ENCODE results near the gene PARP8.

DNA sequence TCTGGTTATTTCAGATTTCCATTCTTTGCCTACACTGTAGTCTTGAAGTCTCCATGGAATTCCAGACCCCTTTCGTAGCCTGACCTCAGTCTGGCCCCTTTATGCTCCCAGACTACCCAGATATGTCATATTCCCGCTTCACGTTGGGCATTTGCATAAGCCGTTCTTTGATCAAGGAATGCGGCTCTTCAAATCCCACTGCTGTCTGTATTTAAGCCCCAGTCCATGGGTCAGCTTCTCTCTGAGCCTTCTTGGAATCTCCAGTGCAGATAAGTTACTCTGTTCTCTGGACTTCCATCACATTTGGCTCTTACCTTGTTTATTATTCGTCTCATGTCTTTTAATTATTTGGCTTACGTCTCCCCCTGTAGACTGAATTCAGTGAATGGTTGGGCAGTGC, 97.4 kb downstream of the PARP8 start:
- TF ChIP-seq, protein P1, sequence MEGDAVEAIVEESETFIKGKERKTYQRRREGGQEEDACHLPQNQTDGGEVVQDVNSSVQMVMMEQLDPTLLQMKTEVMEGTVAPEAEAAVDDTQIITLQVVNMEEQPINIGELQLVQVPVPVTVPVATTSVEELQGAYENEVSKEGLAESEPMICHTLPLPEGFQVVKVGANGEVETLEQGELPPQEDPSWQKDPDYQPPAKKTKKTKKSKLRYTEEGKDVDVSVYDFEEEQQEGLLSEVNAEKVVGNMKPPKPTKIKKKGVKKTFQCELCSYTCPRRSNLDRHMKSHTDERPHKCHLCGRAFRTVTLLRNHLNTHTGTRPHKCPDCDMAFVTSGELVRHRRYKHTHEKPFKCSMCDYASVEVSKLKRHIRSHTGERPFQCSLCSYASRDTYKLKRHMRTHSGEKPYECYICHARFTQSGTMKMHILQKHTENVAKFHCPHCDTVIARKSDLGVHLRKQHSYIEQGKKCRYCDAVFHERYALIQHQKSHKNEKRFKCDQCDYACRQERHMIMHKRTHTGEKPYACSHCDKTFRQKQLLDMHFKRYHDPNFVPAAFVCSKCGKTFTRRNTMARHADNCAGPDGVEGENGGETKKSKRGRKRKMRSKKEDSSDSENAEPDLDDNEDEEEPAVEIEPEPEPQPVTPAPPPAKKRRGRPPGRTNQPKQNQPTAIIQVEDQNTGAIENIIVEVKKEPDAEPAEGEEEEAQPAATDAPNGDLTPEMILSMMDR (IDR thresholded peaks at IDR 0.05; ENCODE audit: control extremely low read depth in 1 of 3, insufficient read depth in 1 of 3, low read depth in 1 of 3, low read length in 3 of 3): no peak
- no peak for TF ChIP-seq RNF2 (IDR thresholded peaks at IDR 0.05; ENCODE audit: borderline replicate concordance, low read depth, low read length, missing control alignments, poor library complexity, severe bottlenecking)

All from H1 (cell line).